ENCODE measurements around the gene RINL.

Gene RINL

DNA sequence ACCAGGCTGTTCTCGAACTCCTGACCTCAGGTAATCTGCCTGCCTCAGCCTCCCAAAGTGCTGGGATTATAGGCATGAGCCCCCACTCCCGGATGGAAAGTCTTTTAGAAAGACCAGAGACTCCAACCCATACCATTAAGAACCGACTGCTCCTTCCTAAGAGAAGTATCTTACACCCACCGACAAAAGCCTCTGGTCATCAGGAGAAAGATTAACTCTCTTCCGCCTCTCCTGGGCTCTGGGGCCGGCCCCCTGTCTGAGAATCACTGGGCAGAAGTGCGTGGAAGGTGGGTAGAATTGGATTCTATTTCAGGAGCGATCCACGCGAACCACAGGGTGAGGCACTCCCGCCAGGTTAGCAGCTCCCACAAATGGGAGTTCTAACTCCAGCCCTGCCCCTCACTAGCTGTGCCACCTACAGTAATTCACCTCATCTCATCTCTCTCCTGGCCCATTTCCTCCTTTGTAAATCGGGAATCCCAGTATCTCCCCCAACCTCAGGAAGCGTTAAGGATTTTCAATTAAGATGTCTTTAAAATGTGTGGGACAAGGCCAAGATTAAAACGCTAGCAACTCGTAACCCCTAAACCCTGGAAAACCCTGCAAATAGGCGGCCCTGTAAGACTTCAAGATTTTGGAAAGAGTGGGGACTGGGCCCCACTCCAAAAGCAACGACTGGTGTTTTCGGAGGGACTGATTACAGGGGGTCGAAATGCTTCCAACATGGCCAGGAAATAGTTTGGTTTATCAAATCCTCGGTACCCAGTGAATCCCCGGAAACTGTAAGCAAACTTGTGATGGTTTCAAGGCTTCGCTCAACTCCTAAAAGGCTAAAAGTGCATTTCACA is 29.6 kb downstream of the RINL start:
- no peak for DNase-seq

DNA sequence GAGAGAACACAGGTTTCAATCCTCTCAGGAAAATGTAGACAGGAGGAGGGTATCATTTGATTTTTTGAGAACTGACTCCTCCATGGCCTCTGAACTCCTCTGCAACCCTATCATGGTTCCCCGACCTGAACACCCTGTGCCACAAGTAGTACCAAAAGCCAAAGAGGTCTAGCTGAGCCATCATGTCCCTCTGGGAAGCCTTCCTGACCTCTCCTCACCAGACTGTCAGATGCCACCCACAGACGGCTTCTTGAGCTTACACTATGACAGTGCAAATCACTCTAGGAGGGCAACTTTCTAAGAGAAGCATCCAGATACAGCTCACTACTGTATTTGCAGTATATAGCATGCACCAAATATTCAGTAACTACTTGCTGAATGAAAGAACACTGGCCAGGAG is 32.0 kb downstream of the RINL start:
- no peak for DNase-seq

DNA sequence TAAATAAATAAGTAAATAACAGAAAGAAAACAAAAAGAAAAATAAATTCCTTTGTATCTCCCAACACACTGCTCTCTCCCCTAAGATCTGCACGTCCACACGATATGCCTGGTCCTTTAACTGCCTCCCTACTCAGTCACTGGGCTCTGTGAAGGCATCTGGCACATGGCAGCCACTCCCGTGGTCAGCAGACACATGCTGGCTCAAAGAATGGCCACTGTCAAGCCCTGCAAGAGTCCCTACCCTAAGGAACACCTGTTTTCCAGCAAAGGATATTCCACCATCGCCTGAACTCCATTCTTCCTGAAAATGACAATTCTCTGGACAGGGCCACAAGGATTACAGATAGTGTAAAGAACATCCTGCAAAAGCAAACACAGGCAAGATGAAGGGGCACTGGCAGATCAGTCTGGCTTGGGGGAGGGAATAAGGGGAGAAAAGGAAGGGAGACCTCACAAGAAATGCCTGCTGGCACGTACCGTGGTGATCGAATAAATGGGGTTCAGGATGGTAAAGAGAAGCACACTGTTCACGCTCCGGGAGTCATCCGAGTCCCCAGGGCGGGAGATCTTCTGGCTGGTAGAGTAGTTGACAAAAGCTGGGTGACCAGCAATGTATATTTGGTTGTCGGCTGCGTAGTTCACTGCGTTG is 32.6 kb downstream of the RINL start:
- DNase-seq, result no peak

DNA sequence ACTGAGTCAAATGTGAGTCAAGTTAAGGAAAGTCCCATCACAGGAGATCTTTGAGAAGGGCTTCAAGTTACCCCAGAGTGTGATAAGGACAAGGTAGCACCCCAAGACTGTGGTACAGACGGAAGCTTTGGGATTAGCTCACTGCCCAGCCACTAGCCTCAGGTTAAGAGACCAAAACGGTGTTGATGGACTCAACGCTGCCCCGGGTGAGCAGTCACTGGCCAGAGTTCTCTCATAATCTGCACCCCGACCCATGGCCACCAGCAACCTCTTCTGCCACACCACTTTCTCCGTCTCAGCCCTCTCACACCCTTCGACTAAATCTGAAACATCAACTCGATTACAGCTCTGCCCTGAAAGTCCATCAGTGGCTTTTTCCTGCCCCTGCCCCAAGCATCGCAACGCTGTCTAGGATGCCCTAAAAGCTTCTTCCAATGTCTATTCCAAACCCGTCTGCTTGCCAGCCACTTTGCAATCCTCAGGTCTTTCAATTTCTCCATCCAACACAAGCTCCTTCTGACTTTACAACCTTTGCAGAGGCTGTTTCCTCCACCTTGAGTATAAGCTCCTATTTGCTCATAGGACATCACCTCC is 33.9 kb downstream of the RINL start:
- no peak for DNase-seq

DNA sequence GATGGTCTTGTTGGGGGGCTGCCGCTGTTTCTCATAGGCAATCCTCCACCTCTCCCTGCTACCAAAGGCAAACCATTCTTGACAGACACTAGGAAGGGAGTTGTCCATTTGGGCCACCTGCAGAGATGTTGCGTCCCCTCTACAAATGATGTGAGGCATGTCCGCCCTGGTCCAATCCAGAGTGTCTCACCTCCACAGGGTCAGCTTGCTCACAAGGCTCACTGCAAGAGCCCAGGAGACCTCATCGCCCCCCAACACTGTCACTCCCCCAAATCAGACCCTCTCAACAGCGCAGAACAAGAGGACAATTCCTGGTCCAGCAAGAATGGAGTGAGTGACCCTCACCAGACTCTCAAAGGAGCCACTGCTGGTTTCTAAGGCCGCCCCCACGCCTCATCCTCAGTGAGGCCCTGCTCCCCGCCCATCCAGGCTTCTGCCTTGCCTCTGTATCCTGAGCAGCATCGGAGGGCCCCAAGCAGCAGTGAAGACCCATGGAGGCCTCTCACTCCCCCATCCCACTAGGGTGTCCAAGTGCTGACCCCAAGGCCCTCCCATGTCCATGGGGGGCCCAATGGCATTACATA is 34.8 kb downstream of the RINL start:
- DNase-seq, result no peak

DNA sequence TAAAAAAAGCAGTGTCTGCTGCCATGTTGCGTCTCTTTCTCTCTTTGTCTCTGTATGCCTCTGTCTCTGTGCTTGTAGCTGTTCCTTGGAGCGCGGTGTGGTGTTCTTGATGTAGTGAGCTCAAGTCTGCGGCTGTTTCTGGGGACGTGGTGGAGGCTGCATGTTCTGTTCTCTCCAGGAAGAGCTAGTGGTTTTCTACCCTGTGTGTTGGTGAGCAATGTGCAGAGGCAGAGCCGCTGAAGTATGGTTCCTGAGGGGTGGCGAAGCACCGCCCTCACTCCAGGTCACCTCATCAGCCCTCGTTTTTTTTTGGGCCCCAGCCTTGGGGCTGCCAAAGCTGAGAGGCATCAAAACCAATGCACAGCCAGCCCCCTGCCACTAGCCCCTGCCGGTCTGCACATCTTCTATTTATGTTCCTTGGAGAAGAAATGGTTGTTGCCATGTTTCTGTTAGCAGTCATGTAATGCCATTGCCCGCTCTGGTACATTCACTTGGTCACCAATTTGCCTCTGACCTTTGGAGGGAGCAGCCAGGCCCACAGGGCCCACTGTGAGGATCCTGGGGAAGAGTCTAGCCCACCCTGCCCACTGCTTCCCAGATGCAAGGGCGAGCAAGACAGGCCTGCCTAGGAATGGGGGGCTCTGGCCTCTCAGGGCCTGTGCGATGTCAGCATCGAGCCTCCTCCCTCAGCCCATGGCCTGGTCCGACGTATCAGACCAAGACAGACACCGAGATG is 35.5 kb downstream of the RINL start:
- peak; percentile 43 for DNase-seq

DNA sequence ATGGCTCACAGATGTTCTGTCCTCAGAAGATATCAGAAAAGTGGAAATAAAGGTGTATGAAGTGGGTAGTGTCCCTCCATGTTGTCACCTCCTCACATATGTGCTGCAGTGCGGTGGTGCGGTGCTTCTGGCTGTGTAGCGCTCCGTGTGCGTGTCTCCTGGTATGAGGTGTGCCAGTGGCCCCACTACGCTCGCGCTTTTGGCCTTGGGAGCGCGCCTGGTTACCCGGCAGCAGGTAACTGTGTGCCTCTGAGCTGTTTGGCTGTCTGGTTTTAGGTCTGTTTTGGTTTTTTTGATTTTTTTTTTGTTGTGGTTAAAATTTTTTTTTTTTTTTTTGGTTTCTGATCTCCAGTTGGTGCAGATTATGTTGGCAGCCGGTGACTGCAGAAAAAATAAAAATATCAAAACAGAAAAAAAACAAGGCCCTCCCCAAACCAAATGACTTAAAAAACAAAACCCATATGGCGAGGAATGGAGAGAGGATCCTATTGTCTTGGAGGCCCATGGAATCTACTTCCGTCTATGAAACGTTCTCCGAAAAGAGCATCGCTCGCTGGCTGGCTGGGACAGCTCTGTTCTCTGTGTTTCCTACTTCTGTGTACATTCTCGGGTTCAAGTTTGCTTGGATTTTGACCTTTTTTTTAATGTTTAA is 36.2 kb downstream of the RINL start:
- DNase-seq, result no peak

DNA sequence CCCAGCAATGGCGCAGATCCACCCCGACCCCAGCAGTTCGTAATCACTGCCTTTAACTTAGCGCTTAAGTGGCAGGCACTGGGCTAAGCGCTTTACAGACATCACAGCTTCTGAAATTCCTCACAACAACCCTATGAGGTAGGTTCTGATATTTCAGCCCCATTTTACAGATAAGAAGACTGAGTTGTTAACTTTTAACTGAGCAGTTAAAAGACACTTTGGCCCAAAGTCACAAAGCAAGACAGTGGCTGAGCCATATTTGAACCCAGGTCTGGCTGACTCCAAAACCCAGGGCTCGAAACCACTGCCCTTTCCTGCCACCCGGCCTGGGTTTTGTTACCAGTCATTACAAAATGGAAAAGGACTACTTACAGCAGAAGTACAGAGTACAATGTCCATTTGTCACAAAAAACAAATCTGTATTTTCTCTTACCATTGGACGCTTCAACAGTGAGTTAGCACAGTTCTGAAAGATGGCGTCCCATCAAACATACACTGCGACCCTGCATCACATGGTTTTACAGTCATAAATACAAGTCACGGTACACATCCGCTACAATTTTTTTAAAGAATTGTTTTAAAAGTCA is 36.8 kb downstream of the RINL start:
- DNase-seq, result no peak

DNA sequence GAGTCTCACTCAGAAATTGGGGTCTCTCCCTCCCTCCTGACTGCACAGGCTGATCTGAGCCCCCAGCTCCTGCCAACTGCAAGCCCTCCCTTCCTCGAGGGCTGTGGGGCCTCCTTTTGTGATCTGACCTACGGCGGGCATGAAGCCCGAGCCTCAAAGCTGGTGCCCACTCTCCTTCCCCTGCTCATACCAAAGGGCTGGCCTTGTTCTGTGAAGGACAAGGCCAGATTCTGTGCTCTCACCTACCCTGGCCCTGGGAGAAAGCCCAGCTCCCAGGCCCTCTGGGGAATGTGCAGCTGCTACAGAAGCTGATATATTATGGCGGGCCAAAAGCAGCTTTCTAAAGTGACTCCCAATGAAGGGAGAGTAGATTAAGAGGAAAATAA is 37.5 kb downstream of the RINL start:
- no peak for DNase-seq

DNA sequence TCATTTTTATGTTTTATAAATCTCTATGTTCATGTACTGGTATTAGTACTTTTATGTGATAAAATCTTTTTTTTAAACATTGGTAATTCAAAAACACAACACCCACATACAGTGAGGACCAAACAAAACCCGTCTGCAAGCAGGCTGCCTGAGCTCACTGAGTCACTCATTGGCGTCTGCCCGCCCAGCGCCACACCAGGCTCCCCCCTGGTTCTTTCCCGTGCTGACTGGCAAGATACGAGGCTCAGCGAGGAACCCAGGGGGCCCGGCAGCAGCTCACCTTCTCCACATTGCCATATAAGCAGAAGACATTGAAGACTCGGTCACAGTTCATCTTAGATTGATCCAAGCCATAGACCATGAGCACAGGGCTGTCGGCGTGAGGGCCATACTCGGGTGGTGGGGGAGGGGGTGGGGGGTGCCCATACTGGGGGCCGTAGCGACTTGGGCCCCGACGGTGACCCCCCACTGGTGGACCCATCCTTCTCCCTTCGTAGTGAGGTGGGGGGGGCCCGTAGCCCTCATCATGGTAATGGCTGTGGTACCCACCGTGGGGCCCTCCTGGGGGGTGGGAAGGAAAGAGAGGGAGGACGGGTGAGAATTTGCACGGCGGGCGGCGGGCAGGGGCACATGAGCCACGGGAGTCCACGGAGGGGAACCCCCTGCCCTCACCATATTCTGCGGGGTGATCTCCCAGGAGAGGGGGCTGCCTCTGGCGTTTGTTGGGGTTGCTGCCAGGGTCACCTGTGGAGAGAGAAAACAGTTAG is 38.1 kb downstream of the RINL start:
- DNase-seq, result peak; percentile 34

DNA sequence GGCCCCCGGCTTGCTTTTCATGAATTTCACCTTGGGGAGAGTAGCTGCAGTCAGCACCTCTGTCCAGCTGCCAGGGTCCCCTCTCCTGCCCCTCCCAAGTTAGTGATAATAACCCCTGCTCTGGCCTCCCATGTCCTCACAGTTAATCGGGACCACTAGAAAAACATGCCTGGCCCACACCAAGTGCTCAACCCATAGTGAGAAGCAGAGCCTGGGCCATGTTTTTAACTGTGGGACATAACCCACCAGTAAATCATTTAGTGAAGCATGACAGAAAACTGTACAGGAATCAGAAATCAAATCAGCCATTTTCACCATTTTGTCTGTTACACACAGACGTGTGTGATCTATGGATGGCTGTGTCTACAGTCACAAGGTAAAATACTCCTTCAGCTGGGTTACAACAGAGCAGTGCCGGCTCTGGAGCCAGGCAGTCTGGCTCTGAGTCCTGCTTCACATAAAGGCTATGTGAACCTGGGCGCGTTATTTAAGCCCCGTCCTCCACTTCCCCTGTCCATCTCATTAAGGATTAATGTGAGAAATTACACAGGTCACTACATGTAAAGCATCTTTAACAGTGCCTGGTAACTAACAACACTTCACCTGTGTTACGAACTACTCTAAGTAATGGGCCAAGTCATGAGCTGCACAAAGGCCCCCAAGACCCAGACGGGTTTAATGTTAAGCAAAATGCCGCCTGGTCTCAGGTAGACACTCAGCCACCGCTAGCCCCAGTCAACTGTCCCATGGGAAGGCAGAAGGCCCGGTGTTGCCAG is 38.9 kb downstream of the RINL start:
- DNase-seq, result no peak

DNA sequence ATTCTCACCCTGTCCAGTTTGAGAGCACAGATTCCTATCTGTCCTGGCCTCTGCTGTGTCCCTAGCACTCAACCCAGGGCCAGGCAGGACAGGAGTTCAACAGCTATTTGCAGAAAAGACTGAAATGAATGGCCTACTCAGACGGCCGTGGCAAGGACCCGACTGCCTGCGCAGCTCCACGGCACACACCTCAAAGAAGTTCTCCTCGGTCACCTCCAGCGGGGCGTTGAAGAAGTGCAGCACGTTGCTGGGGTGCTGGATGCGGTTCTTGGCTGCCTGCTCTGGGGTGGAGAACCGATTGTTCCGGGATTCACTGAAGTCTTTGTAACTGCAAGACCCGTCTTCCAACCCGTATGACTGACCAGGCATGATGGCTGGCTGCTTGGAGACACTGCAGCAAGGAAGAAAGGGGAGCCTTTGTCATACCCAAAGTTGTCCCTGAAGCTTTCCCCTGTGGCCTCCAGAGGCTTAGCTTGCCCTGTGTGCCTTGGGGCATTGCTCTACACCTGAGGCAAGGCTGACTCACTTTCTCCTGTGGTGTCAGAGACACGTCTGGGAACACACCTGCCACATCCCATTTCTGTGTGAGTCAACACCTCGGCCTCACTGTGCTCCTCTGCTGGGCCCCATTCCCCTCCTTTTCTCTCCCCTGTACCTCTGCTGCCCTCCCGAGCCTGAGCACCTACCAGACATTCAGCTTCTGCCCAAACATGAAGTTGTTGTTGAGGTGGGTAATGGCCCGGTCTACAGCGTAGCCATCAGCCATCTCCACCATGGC is 39.7 kb downstream of the RINL start:
- DNase-seq, result peak; percentile 59

DNA sequence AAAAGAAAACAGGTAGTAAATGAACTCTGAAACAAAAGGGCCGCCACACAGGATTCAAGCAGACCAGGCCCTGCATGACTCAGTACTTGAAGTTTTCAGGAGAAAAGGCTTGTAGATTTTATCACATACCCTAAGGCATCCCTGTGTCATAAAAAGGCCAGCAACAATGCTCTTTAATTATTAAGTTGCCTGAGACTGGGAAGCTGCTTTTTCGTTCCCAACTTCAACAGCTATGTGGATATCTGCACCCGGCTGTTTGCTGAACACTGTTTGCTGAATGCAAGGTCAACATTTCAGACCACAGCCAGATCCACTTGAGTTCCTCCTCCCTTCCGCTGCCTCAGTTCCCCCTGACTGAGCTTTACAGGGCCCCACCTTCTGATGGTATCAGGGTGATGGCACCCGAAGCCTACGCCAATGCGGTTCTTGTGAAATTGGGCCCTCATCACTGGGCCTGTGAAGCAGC is 40.4 kb downstream of the RINL start:
- no peak for DNase-seq

DNA sequence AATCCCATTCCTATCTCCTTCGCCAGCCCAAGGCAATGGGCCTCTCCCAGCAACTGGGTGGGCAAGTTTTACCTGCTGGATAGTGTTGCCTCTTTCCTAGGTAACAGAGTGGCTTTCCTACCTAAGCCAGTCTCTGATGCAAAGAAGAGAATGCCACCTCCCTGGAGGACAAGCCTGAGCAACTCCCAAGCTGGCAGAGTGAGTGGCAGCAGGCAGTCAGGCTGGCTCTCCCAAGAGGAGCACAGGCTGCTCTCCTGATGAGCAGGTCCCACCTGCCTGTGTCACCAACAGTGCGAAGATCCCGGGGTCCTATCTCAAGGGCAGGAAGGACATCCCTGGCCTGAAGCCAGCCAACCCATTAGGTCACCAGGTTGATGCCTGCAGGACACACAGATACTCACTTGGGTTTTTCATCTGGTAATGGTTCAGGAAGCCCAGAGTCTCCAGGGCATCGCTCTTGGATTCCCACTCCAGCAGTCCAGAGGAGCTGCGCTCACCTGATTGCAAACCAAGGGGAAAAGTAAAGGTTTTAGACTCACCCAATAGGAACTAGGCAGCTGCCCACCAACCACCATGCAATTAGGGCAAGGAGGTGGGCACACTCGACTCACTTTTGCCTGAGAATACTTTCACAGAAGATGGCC is 41.0 kb downstream of the RINL start:
- no peak for DNase-seq

DNA sequence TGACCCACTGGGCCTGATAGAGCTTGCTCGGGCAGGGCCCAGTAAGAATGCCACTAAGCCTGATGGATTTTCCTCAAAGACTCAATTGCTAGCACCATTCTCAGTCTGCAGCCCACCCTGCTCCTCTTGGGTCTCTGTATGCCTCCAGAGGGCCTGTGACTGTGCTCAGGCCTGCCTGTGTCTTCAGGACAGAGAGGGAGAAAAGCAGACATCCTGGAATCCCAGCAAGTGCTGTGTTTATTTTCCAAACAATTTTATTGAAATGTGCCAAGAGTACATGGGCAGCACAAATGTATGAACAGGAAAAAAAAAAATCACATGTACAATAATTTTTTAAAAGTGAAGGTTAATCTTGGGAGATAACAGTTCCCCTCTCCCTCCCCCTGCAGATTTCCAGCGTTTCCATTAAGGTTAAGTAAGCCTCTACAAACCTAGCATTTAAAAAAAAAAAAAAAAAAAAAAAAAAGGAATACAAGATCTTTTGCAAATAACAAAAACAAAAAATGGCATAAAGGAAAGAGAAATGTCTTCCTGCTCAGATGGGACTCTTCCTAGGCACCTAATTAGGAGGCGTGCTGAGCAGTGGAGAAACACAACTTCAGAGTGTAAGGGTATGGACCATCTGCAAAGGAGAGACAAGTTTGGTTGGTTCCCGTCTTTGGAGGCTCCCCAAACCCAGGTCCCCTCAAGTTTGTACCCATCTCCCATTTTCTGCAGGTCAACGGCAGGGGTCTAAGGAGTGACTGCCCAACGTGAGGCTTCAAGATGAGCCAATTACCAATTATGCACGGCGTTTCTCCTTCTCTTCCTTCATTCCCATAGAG is 41.7 kb downstream of the RINL start:
- no peak for DNase-seq

DNA sequence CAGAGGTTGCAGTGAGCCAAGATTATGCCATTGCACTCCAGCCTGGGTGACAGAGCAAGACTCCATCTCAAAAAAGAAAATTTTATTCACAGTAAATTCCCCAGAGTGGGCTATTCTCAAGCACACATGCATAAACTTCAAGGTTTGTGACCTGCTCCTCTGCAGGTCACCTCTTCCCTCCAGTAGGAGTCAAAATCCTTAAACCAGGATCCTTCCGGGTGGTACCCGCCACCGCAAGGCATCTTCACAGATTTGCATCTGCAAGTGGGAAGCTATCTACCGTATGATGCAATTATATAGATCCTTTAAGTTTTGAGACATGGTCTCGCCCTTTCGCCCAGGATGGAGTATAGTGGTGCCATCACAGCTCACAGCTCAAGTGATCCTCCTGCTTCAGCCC is 43.5 kb downstream of the RINL start:
- no peak for DNase-seq

DNA sequence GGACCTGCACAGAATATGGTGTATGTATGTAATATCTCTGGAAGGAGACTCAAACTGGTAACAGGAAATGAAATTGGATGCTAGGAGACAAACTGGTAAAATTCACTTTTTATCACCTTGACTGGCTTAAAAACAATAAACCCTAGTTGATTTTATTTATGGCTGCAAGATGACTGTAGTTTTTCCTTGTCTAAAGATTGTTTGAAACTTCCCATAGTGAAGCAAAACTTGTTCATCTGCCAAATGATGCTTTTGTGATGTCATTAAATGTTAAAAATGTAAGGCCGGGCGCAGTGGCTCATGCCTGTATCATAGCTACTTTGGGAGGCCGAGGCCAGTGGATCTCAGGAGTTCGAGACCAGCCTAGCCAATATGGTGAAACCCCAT is 44.0 kb downstream of the RINL start:
- no peak for DNase-seq

DNA sequence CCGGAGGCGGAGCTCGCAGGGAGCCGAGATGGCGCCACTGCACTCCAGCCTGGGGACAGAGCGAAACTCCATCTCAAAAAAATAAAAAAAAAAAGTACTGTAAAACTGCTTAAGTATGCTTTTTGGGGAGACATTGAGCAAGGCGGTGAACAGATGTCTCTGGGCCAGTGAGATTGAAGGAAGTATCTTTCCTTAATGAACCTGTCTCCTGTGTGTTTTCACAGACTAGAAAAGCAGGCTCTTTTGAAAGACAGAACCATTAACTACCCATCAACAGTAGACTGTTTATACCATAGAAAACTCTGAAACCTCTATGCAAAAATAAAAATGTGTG is 45.0 kb downstream of the RINL start:
- no peak for DNase-seq
